GM21723 (cell line): Measurements from ENCODE around the gene IGF2BP1.
"Not testable (repeated sequence)": the region's sequence is repeated elsewhere in the genome, so short reads cannot be mapped to it uniquely, and the experiment has no call there.

Experiments used
- ATAC-seq: cut with Tn5 transposase; IDR thresholded peaks from one replicate; pipeline ENCODE4 v1.9.1; 2021; ENCODE audit warnings: mild to moderate bottlenecking, moderate library complexity; ENCODE audit not compliant: unreplicated experiment

The IGF2BP1 gene

DNA sequence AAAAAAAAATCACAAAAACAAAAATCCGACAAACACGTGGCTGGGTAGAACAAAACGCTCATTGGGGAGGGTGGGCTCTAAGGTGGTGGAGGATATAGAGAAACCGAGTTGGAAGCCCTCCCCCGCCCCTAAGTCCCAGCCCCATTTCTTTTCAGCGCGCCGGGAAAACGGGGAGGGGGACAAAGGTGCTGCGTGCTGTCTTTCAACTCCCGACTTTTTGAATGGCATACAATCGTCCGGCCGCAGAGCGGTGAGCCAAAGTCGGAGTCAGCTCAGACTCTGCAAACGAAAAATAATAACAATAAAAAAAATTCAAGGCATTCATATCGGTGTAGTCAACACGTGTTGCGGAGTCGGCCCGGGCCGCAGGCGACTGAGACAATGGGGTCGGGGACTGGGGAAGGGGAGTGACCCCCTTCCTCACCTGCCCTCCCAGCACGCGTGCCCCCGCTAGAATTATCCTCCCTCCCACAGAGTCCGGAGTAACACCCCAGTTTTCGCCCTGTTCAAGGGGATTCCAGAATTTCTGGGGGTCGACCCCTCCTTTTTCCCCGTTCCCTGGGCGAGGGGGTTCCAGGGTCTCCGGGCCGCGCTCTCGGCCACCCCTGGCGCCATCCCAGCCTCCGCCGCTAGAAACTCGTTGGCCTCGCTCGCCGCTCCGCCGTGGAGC, 1.7 kb upstream of the IGF2BP1 start:
- no peak for ATAC-seq

DNA sequence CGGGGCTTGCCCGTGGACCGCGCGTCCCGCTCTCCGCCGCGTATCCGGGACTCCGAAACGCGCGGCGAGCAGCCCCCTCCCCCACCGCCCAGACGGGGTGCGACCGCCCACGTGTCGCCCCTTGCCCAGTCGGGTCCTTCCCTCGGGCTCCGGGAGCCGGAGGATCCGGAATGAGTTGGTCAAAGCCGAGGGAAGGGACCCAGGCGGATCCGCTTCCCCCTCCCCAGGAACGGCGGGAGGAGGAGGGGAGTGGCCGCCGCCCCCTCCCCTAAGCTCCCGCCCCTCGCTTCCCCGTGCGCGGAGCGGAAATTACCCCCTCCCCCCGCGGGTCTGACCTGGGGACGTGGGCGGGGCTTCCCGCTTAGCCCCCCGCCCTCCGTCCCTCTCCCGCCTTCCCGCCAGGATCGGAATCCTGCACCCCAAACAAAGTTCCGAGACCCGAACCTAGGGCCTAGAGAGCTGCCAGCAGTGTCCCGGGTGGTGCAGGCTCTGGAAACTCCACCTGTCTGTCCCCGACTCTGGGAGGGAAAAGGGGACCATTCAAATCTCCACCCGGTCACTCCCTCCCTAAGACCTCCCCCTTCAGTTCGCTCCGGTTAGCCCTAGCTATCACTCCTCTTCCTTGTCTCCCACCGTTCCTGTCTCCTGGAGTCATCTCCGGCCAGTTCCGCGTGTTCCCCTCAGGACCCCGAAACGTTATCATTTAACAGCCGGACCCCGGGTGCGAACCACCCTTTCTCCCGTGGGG, 1.0 kb upstream of the IGF2BP1 start:
- ATAC-seq: no peak

DNA sequence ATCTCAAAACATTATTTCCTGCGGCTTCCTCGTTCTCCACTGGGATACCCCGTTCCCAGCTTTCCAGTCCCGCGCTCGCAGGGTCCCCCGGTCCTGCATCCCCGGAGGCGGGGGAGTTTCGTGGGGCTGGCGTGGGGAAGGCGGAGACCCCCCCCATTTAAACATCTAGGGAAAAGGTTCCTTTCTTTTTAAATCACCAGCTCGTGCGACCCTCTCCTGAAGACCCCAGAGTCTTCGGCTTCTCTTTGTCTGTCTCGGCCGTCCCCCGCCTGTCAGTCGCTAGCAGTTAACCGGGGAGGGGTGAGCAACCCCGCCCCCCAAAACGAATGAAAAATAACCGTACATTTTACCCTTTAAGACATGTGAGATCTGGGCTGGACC, 473 bp upstream of the IGF2BP1 start:
- ATAC-seq: no peak

DNA sequence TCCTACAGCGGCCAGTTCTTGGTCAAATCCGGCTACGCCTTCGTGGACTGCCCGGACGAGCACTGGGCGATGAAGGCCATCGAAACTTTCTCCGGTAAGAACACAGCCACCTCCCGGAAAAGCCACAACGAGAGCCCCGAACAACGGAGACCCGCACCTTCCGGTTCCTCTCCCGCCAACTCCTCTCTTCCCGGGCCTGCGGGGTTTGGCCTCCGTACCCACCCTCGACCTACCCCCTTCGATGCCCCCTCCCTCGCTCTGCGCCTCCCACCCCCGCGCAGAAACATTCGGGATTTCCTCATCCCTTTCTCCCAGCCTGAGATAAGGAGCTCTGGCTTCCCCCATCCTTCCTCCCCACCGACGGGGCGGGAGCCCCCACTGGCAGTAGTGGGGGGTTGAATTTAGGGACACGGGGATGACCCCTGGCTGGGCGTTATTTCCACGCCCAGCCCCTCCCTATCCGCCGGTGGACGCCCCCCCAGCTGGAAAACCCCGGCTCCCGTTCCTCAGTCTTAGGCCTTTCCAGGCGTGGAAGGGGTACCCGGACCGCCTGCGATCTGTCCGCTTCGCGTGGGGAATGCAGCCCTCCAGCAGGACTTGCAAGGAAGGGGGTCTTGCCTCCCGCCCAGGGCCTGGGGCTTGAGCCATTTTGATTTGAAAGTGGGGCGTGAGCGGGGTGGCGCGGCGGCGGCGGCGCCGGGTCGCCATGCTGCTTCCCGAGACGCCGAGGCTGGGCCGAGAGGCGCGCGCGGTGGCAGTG, 822 bp downstream of the IGF2BP1 start:
- no peak for ATAC-seq

GRCh38 chr17:48998587-48999440, 1.6 kb downstream of the IGF2BP1 start:
- no peak for ATAC-seq

DNA sequence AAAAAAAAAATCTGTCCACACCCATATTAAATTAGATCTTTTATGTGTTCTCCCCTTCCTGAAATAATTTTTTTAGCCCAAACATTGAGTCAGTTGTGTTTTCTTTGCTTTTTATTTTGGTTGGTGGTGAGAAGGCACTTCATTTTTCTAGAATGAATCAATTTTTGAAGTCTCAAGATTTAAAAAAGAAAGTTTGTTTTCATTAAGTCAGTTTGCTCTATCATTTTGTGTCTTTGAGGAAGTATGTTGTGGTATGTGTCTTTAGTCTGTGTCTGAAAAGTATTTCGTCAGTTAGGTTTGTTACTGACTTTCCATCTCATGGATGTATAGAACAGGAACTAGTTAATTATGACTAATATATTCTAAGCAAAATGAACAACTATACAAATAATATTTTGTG, 3.8 kb downstream of the IGF2BP1 start:
- no peak for ATAC-seq

GRCh38 chr17:49001671-49002070, 4.5 kb downstream of the IGF2BP1 start:
- ATAC-seq: no peak

- ATAC-seq: no peak
These were observed 5.1 kb downstream of the IGF2BP1 start for GRCh38 chr17:49002331-49002730.

GRCh38 chr17:49002766-49003165, 5.6 kb downstream of the IGF2BP1 start:
- no peak for ATAC-seq

DNA sequence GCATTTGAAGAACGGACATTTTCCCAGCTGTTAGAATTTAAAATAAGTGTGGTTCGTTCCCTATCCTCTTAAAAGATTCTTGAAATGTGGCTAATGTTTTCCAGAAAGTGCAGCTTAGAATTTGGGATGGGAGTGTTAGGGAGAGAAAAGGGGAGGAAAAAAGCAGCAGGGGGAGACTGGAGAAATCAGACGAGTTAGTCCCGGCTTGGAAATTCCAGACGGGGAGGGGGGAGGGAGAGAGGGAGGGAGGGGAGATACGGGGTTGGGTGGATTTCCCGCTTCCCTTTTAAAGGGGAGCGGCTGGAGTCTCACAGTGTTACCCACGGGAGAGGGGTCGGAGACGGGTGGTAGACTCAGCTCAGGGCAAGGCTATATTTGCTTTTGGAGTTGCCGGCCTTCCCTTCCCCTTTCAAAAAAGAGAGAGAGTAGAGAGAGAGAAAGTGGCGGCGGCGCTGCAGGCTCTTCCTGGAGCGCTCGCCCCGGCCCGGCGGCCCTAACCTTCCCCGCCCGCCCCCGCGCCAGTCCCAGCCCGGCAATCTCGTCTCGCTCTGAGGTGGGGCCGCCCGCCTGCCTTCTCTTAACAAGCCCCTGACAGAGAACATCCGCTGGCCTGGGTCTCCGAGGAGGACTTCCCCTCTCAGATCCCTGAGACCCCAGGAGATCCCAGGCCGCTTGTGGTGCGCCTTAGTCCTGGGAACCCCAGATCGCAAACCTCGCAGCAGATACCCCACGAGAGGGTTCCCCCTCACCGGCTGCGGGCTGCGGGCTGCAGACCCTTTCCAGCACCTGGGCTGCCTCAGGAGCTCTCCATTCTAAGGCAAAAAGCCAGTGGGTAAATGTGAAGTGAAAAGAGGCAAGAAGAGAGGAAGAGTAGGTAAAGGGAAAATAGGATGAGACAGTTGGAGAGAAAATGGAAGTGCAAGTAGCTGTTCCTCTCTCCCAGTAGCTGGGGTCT, 6.6 kb downstream of the IGF2BP1 start:
- no peak for ATAC-seq

DNA sequence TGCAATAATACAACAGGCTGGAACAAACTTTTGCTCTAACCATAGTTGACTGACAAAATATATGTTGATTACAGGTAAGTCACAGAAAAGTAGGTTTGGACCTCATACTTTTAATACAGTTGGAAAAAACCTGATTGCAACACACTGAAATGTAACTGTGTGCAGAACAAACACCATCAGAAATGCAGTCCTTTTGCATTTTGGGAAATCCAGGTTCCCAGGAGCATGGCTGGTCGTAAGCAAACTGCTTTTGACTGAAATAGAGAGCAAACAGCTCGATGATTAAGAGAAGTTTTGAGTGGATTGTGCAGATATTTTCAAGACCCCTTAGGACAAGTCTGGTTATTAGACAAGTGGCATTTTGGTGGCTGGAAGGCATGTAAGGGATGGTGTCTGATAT, 8.0 kb downstream of the IGF2BP1 start:
- ATAC-seq: no peak

GRCh38 chr17:49008908-49009307, 11.7 kb downstream of the IGF2BP1 start:
- ATAC-seq: not testable (repeated sequence)

- ATAC-seq: no peak
These were observed 15.6 kb downstream of the IGF2BP1 start for GRCh38 chr17:49012769-49013255.

DNA sequence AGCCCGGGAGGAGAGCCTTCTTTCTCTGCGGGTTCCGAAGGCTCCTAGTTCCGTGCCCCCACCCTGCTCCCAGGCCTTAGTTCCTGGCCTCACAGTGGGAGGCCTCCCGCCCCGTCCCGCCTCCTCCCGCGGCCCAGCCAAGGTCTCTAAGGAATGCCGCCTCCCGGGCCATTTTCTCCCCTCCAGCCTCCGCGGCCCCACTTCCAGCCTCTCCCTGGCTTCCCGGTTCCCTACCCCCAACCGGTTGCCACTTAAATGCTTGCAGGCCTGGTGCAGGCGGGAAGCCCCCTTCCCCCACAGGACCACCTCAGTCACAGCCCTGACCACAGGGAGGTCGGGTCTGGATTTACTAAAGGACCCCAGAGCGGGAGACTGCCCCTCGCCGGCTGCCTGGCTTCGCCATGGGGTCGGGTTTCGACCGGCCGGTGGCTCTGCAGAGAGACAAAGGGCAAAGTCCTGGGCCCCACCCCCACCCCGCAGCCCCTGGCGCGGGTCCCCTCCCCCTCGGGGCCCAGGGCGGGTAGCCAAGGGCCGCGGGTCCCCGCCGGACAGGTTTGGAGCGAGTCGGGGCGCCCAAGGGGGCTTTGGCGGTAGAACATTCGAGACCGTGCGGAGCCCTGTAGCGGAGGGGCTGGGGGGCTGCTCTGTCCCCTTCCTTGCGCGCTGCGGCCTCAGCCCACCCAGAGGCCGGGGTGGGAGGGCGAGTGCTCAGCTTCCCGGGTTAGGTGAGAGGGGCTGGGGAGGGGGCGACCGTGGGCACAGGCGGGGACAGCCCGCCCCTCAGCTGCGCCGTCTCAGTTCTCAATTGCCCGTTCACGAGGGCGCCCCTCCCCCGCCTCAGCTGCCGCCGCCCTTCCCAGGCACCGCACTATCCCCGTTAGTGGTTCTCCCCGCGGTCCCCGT, 16.4 kb downstream of the IGF2BP1 start:
- no peak for ATAC-seq

DNA sequence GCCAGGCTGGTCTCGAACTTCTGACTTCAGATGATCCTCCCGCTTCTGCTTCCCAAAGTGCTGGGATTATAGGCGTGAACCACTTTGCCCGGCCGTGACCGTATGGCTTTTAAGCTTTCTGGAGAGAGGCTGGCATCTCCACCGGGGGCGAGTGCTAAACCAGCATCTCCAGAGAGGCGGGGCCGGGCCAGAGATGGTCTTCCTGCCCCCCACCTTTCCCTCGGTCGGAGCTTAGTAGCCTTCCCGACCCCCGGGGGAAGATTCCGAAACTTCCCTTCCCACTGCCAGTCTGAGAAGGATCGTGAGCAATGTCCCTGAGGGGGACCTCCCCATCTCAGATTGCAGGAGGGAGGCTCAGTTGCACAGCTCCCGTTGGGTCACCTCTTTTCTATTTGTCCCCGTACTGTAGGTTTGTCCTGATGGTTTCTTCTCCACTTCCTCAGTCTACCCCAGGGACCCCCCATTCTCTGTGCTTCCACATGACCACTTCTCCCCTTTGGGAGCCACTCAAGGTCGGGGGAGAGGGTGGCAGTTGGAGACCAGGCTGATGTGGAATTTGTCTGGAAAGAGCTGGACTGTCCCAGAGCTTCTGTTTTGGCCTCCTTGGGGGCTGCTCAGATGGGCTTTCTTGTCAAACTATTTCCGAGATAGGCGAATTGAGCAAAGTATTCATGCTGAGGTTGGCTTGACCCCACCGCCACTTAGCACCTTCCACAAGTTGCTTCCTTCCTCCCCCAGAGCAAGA, 18.2 kb downstream of the IGF2BP1 start:
- no peak for ATAC-seq

DNA sequence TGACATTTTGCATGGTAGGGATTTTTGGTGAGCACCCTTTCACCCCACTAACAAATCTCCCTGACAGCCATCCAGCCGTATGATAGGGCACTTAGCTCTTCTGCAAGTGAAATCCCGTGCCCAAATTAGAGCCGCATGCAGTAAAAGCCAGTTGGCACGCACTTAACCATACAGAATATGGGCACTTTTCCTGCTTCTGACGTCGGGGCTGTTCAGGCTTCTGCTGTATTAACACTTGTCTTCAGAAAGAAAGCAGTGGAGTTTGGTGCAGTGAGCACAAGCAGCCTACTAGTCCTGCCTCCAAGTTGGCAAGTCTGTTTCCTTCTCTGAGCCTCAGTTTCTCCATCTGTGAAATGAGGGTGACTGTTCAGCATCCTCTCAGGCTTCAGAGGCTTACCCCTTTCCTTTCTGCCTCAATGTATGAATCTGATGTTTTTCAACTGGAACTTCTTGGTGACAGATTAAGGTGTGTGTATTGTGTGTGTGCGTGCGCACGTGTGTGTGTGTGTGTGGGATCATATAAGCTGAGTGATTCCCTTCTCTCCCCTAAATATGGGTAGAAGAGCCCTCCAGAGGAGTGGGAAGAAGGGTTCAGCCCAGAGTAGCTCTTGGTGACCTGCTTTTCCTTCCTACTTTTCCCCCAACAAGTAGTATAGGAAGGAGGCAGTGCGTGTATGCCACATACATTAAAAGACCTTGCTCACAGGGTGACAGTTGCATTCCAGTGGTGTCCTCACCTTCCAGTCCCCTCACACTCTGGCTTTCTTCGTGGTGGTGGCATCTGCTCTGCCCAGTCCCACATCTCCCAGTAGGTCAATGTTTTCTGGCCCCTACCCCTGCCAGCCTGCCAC, 19.0 kb downstream of the IGF2BP1 start:
- no peak for ATAC-seq
